PC-9 (cell line): Measurements from ENCODE around the gene PTOV1. TPM values are rescaled to one million over a fixed set of nuclear protein-coding genes. Genes with fewer than 3 reads are reported as not detected.

ENCODE experiments used
- BruUV-seq: library from RNA; stranded (reverse); fragments of 400-500 nt; replicated peaks from 2 replicates; lab custom pipeline; 2021; lab: Mats Ljungman, UMichigan
- CTCF ChIA-PET: fragments of 300-600 bp; sonication (Branson Sonifier 250); formaldehyde crosslinking; loops from one replicate; lab custom pipeline; 2022; ENCODE audit warnings: antibody characterized with exemption; lab: Charles Lee
- POLR2A ChIA-PET: fragments of 300-600 bp; sonication (Branson Sonifier 250); formaldehyde crosslinking; loops from one replicate; lab custom pipeline; 2022; ENCODE audit warnings: antibody characterized with exemption; ENCODE audit not compliant: unreplicated experiment; lab: Charles Lee
- DNase-seq, 2 experiments: peaks; one replicate each; pipeline versions ENCODE4 v3.0.0 to v3.0.0-alpha.2; 2015 to 2022; ENCODE audit warnings: mixed read lengths in 1 of 2
- H2AFZ ChIP-seq: fragments of 200-600 bp; sonication (generic); 2 replicates; pipeline ENCODE4 v1.8.1; 2017; ENCODE audit warnings: antibody characterized with exemption
- H3F3A ChIP-seq: fragments of 200-600 bp; sonication (generic); 2 replicates; pipeline ENCODE4 v1.8.1; 2017; ENCODE audit warnings: antibody characterized with exemption, mild to moderate bottlenecking, low read depth; ENCODE audit not compliant: insufficient read depth
- H3K27ac ChIP-seq: fragments of 200-600 bp; sonication (generic); 2 replicates; pipeline ENCODE4 v1.6.1; 2016; ENCODE audit warnings: mixed run types
- H3K27me3 ChIP-seq: fragments of 200-600 bp; sonication (generic); 2 replicates; pipeline ENCODE4 v1.6.1; 2016; ENCODE audit warnings: low read depth, mixed run types; ENCODE audit not compliant: insufficient read depth
- H3K36me3 ChIP-seq: fragments of 200-600 bp; sonication (generic); 2 replicates; pipeline ENCODE4 v1.6.1; 2016; ENCODE audit warnings: low read depth, mixed run types
- H3K4me1 ChIP-seq: fragments of 200-600 bp; sonication (generic); replicated peaks from 2 replicates; pipeline ENCODE4 v1.6.1; 2016; ENCODE audit warnings: mixed run types; ENCODE audit not compliant: insufficient read depth
- H3K4me2 ChIP-seq: fragments of 200-600 bp; sonication (generic); 2 replicates; pipeline ENCODE4 v1.6.1; 2017; ENCODE audit warnings: mixed run types
- H3K4me3 ChIP-seq: fragments of 200-600 bp; sonication (generic); 2 replicates; pipeline ENCODE4 v1.6.1; 2016; ENCODE audit warnings: mixed run types
- H3K79me2 ChIP-seq: fragments of 200-600 bp; sonication (generic); 2 replicates; pipeline ENCODE4 v1.6.1; 2017; ENCODE audit warnings: low read depth, mixed run types
- H3K9me2 ChIP-seq: fragments of 200-600 bp; sonication (generic); 2 replicates; pipeline ENCODE4 v1.8.1; 2017; ENCODE audit warnings: mild to moderate bottlenecking; ENCODE audit not compliant: insufficient read depth
- H3K9me3 ChIP-seq: fragments of 200-600 bp; sonication (generic); 2 replicates; pipeline ENCODE4 v1.8.1; 2016; ENCODE audit warnings: low read depth; ENCODE audit not compliant: insufficient read depth
- H4K20me1 ChIP-seq: fragments of 200-600 bp; sonication (generic); 2 replicates; pipeline ENCODE4 v1.8.1; 2017; ENCODE audit not compliant: insufficient read depth
- EZH2 ChIP-seq: fragments of 200-600 bp; sonication (generic); IDR thresholded peaks from 2 replicates; pipeline ENCODE4 v1.8.0; 2017; ENCODE audit warnings: antibody characterized with exemption, low read depth
- intact Hi-C: fragments of 100-400 bp; cut with micrococcal nuclease; formaldehyde crosslinking; loops from one replicate; pipeline ENCODE4 v1.10.0; 2022; ENCODE audit not compliant: unreplicated experiment
- total RNA-seq: library from RNA; stranded (reverse); gene quantifications from 2 replicates; pipeline ENCODE4 v1.2.3, GENCODE V29; 2021
- TF ChIP-seq, protein P1 (sequence below): fragments of 200-600 bp; sonication (generic); conservative IDR thresholded peaks from 2 replicates; pipeline ENCODE4 v1.6.1; 2017; ENCODE audit warnings: mixed run types, antibody characterized with exemption, mild to moderate bottlenecking, moderate library complexity

The PTOV1 gene
- total RNA-seq, 1 experiment from 2014 or later = 155 TPM

DNA sequence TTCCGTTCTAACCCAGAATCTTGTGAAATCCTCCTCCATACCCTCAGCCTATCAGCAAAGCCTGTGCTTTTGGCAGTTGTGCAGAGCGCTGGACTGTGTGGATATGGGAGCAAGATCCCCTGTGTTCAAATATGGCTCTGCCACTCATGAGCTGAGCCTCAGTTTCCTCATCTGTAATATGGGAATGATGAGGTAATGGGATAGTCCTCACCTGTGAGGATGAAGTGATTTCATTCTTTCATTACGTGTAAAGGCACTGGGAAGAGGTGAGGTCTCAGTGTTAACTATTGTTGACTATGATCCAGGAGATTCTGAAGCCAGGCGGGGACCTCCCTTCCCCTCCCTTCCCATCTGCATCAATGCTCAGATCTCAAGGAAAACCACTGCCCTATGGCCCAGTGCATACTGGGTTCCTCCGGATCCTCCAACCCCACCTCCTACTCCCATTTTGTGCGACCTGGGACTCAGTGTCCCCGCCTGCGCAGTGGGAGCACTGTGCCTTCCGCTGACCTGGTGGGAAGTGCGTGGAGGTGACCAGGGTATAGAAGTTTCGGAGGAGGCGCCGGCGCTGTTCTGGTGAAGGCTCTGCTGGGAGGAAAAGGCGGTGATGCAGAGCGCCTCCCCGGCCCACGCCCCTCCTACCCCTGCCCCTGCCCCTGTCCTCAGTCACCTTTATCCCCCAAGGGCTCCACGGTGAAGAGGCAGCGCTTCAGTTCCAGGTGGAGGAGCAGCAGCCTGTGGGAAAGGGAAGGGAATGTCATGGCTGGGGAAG is 42.9 kb upstream of the PTOV1 start:
- no peak overlapping the region for H3K27ac ChIP-seq
- BruUV-seq = no TSS peak
- DNase-seq = no peak
- TF ChIP-seq EZH2 = no peak
- TF ChIP-seq, protein P1, sequence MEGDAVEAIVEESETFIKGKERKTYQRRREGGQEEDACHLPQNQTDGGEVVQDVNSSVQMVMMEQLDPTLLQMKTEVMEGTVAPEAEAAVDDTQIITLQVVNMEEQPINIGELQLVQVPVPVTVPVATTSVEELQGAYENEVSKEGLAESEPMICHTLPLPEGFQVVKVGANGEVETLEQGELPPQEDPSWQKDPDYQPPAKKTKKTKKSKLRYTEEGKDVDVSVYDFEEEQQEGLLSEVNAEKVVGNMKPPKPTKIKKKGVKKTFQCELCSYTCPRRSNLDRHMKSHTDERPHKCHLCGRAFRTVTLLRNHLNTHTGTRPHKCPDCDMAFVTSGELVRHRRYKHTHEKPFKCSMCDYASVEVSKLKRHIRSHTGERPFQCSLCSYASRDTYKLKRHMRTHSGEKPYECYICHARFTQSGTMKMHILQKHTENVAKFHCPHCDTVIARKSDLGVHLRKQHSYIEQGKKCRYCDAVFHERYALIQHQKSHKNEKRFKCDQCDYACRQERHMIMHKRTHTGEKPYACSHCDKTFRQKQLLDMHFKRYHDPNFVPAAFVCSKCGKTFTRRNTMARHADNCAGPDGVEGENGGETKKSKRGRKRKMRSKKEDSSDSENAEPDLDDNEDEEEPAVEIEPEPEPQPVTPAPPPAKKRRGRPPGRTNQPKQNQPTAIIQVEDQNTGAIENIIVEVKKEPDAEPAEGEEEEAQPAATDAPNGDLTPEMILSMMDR = no peak
- CTCF ChIA-PET = interaction anchor here (0.6 kb wide), 1 partner anchor 48 kb away, joined by 4 read pairs; no protein-coding TSS in a partner anchor
- H3K4me3 ChIP-seq = peak overlapping the region; percentile 60; the same call in 1 of the 2 replicates
- no peaks in the 10 kb centered on the region for H3K9me2 ChIP-seq
- intact Hi-C loops = no loop called here
- POLR2A ChIA-PET = no interaction called here
- H4K20me1 ChIP-seq = peaks cover 6% of the 10 kb centered on the region; the same call in 1 of the 2 replicates
- peaks cover 40% of the 10 kb centered on the region; the same call in 1 of the 2 replicates for H3F3A ChIP-seq
- peak overlapping the region; percentile 71; the same call in 1 of the 2 replicates for H3K4me2 ChIP-seq
- H2AFZ ChIP-seq = no peak overlapping the region
- H3K36me3 ChIP-seq = no peaks in the 10 kb centered on the region
- no peaks in the 10 kb centered on the region for H3K27me3 ChIP-seq
- no peaks in the 10 kb centered on the region for H3K9me3 ChIP-seq
- peaks cover 7% of the 10 kb centered on the region for H3K4me1 ChIP-seq
- no peaks in the 10 kb centered on the region for H3K79me2 ChIP-seq

DNA sequence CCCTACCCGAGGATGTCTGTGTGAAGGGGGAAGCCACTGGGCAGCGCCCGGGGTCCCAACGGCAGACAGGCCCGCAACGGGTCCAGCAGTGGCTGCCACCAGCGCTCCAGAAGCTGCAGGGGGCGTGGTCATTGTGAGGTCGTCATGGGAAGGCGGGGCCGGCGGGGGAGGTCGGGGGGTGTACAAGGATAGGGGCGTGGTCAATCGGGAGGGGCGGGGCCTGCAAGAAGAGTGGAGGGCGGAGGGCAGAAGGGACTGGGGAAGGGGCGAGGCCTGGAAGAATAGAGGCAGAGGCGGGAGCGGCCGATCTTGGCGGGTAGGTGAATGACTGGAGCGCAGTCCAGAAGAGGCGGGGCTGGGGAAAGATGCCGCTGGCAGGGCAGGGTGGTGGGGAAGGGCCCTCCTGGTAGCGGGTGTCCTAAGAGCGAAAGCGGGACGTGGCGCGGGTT is 42.2 kb upstream of the PTOV1 start:
- POLR2A ChIA-PET = no interaction called here
- intact Hi-C loops = no loop called here

DNA sequence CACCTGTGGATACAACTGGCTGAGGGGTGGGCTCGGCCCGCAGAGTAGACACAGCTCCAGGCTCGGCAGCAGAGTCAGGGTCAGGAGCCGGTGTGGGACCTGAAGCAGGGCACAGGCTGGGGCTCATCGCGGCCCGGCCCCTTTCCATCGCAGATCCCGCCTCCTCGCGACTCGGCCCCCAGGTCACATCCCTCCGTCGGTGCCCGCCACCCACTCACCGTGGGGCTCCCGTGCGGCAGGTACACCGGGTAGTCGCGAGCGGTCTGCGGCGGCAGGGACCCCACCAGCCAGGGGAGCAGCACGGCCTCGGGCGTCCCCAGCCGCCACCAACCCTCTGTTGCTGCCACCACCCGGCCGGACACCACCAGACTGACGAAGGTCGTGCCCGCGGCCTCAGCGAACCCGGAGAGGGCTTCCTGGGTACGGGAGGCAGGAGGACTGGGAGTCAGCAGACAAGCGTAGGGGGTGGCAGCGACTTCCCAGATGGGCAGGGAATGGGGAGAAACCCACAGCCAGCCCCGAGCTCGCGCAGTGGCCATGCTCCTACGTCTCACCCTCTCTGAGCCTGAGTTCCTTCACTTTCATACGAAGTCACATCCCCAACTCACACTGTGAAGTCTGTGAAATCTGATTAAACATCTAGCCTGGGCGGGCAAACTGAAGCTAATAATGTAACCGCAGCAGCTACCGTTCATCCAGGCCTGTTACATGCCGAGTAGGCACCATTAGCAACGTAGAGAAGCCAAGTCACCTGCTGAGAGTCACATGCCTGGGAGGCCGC is 41.6 kb upstream of the PTOV1 start:
- TF ChIP-seq, protein P1 = no peak; the same call in 1 of the 2 replicates
- no peak for TF ChIP-seq EZH2
- H3K36me3 ChIP-seq = no peaks in the 10 kb centered on the region
- H4K20me1 ChIP-seq = peaks cover 6% of the 10 kb centered on the region; the same call in 1 of the 2 replicates
- H3K4me3 ChIP-seq = peak overlapping the region; percentile 60
- intact Hi-C loops = no loop called here
- H3K9me3 ChIP-seq = no peaks in the 10 kb centered on the region
- no peaks in the 10 kb centered on the region for H3K79me2 ChIP-seq
- peak overlapping the region; percentile 71 for H3K4me2 ChIP-seq
- DNase-seq = peak in 1 of 2 experiments; percentile 43
- no peaks in the 10 kb centered on the region for H3K9me2 ChIP-seq
- peaks cover 44% of the 10 kb centered on the region; the same call in 1 of the 2 replicates for H3F3A ChIP-seq
- H2AFZ ChIP-seq = peak overlapping the region; percentile 77
- ChIA-PET CTCF (no interaction called here), POLR2A (no interaction called here)
- no peaks in the 10 kb centered on the region for H3K27me3 ChIP-seq
- BruUV-seq = no TSS peak
- H3K27ac ChIP-seq = no peak overlapping the region
- peaks cover 14% of the 10 kb centered on the region for H3K4me1 ChIP-seq

More for the DNA sequence above, 42.2 kb upstream of the PTOV1 start:
- H3K4me1 ChIP-seq = peaks cover 8% of the 10 kb centered on the region
- H3K27ac ChIP-seq = no peak overlapping the region
- peak overlapping the region; percentile 71 for H3K4me2 ChIP-seq
- H3K36me3 ChIP-seq = no peaks in the 10 kb centered on the region
- H3F3A ChIP-seq = peaks cover 39% of the 10 kb centered on the region; the same call in 1 of the 2 replicates
- no peaks in the 10 kb centered on the region for H3K79me2 ChIP-seq
- CTCF ChIA-PET = no interaction called here
- H3K4me3 ChIP-seq = peak overlapping the region; percentile 60
- peak overlapping the region; percentile 77 for H2AFZ ChIP-seq
- DNase-seq = peak; percentile 46 to 80
- no peak for TF ChIP-seq EZH2
- TF ChIP-seq, protein P1 = no peak
- H3K27me3 ChIP-seq = no peaks in the 10 kb centered on the region
- H3K9me2 ChIP-seq = no peaks in the 10 kb centered on the region
- H4K20me1 ChIP-seq = peaks cover 6% of the 10 kb centered on the region; the same call in 1 of the 2 replicates
- no peaks in the 10 kb centered on the region for H3K9me3 ChIP-seq
- no TSS peak for BruUV-seq
